Skeletal muscle cell (primary cell): Measurements from ENCODE around the gene POLR3G.

ENCODE experiments used
- DNase-seq: peaks from one replicate; pipeline ENCODE4 v3.0.0-alpha.2; 2010; ENCODE audit warnings: low read depth
- H3K4me3 ChIP-seq: 2 replicates; pipeline ENCODE4 v1.5.1; 2011; ENCODE audit warnings: low read depth, mild to moderate bottlenecking, control low read depth, low read length, moderate library complexity

The POLR3G gene

GRCh38 chr5:90548069-90548593 is 73.5 kb downstream of the POLR3G start:
- no peak overlapping the region for H3K4me3 ChIP-seq
- DNase-seq = no peak

DNA sequence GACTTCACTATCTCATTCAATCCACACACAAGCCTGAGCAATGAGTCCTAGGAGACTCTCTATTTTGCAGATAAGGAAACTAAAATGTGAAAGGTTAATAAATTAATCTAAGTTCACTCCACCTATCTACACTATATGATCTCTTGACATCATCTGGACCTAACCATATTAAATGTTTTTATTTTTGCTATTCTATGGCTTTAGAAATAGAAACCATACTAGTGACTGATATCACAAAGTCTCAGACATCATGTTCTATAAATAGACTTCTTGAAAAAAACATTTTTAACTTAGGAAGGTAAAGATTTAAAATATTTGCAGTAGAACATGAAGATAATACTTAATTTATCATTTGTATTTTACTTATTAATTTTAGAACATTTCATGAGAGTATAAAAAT is 74.6 kb downstream of the POLR3G start:
- no peak for DNase-seq
- H3K4me3 ChIP-seq = no peak overlapping the region

- H3K4me3 ChIP-seq = no peak overlapping the region
- DNase-seq = no peak
These were observed 75.1 kb downstream of the POLR3G start for GRCh38 chr5:90549729-90550275.

DNA sequence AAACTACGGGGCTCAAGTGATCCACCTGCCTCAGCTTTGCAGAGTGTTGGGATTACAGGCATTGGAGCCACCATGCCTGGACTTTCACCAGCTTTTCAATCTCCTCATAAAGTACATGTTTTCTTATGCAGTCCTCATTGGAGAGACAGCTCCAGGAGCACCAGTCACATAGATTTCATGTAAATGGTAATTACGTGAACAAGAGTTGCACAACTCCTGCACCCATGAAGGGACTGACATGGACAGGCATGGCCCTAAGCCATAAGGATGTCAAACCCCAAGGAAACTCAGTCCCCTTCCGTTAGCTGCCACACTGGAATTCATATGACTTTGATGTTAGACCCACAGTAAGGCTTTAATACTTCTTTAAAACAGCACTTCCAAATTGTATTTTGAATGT is 76.3 kb downstream of the POLR3G start:
- H3K4me3 ChIP-seq = no peak overlapping the region
- DNase-seq = no peak

GRCh38 chr5:90551376-90551775 is 76.7 kb downstream of the POLR3G start:
- H3K4me3 ChIP-seq = no peak overlapping the region
- no peak for DNase-seq

- H3K4me3 ChIP-seq = no peak overlapping the region
- no peak for DNase-seq
These were observed 79.0 kb downstream of the POLR3G start for GRCh38 chr5:90553711-90554110.

GRCh38 chr5:90554358-90555006 is 79.8 kb downstream of the POLR3G start:
- DNase-seq = no peak
- no peak overlapping the region for H3K4me3 ChIP-seq

- no peak for DNase-seq
- no peak overlapping the region for H3K4me3 ChIP-seq
These were observed 81.0 kb downstream of the POLR3G start for GRCh38 chr5:90555666-90556065.

- no peak for DNase-seq
- no peak overlapping the region for H3K4me3 ChIP-seq
These were observed 82.7 kb downstream of the POLR3G start for GRCh38 chr5:90557391-90557790.

- H3K4me3 ChIP-seq = peak overlapping the region; percentile 43
- no peak for DNase-seq
These were observed 83.2 kb downstream of the POLR3G start for GRCh38 chr5:90557871-90558270.

- DNase-seq = no peak
- peak within 1 kb of the TSS; percentile 43 for H3K4me3 ChIP-seq
These were observed 83.9 kb downstream of the POLR3G start, which contains the start of gene ADGRV1 for GRCh38 chr5:90558344-90559192. Gene ADGRV1 (plus strand): TSS chr5:90558797. CDS start chr5:90558896, 99 bp downstream.

GRCh38 chr5:90560771-90561170 is 86.1 kb downstream of the POLR3G start:
- H3K4me3 ChIP-seq = no peak overlapping the region
- no peak for DNase-seq

GRCh38 chr5:90561766-90562165 is 87.1 kb downstream of the POLR3G start:
- DNase-seq = no peak
- H3K4me3 ChIP-seq = no peak overlapping the region

GRCh38 chr5:90562341-90562740 is 87.7 kb downstream of the POLR3G start:
- H3K4me3 ChIP-seq = no peak overlapping the region
- no peak for DNase-seq

DNA sequence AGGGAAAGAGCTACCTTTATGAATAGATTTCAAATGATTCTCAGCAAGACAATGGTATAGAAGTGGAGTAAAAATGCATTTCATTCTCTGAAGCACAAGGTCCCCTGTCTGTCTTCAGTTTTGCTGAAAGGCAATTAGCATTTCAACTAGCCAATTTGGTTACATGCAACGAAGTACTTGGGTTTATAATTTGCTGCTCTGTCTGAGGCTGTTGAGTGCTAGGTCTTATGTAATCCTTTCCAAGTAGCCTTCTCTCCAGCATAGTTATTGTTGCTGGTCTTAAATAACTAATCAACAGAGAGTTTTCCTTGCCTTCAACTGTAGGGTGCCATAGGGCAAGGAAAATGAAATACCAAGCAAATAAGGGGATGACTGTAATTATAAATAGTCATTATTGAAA is 88.4 kb downstream of the POLR3G start:
- H3K4me3 ChIP-seq = no peak overlapping the region
- no peak for DNase-seq
